ENCODE data around the gene MEGF9.
"Not testable (repeated sequence)": the region's sequence is repeated elsewhere in the genome, so short reads cannot be mapped to it uniquely, and the experiment has no call there.

The MEGF9 gene

GRCh38 chr9:120571443-120572257, 142.6 kb downstream of the MEGF9 start:
- no peak for DNase-seq (ENCODE audit: low read depth)

GRCh38 chr9:120570296-120570695, 144.0 kb downstream of the MEGF9 start:
- DNase-seq (ENCODE audit: low read depth), result no peak

- DNase-seq (ENCODE audit: low read depth), result no peak
Observed at GRCh38 chr9:120569556-120569955, 144.7 kb downstream of the MEGF9 start.

GRCh38 chr9:120568816-120569215, 145.5 kb downstream of the MEGF9 start:
- DNase-seq (ENCODE audit: low read depth), result no peak

- DNase-seq (ENCODE audit: low read depth), result no peak
Observed at GRCh38 chr9:120567874-120568273, 146.4 kb downstream of the MEGF9 start.

- DNase-seq (ENCODE audit: low read depth), result no peak
Observed at GRCh38 chr9:120567081-120567480, 147.2 kb downstream of the MEGF9 start.

GRCh38 chr9:120564589-120564988, 149.7 kb downstream of the MEGF9 start:
- DNase-seq (ENCODE audit: low read depth), result no peak

- DNase-seq (ENCODE audit: low read depth), result no peak
Observed at GRCh38 chr9:120562861-120563443, 151.3 kb downstream of the MEGF9 start.

GRCh38 chr9:120561709-120562108, 152.6 kb downstream of the MEGF9 start:
- no peak for DNase-seq (ENCODE audit: low read depth)

GRCh38 chr9:120559546-120559945, 154.7 kb downstream of the MEGF9 start:
- DNase-seq (ENCODE audit: low read depth), result no peak

- DNase-seq (ENCODE audit: low read depth), result no peak
Observed at GRCh38 chr9:120558454-120558853, 155.8 kb downstream of the MEGF9 start.

- no peak for DNase-seq (ENCODE audit: low read depth)
Observed at GRCh38 chr9:120557205-120557604, 157.1 kb downstream of the MEGF9 start.

GRCh38 chr9:120556775-120557174, 157.5 kb downstream of the MEGF9 start:
- no peak for DNase-seq (ENCODE audit: low read depth)

- DNase-seq (ENCODE audit: low read depth), result no peak
Observed at GRCh38 chr9:120555839-120556238, 158.4 kb downstream of the MEGF9 start.

- DNase-seq (ENCODE audit: low read depth), result not testable (repeated sequence)
Observed at GRCh38 chr9:120552210-120552704, 162.0 kb downstream of the MEGF9 start.
